Endothelial cell of umbilical vein (primary cell): ENCODE measurements around the gene TMEM270. TPM values are rescaled to one million over a fixed set of nuclear protein-coding genes. Genes with fewer than 3 reads are reported as not detected.

Source experiments
- BruUV-seq: library from RNA; stranded (reverse); fragments of 400-500 nt; replicated peaks from 2 replicates; lab custom pipeline; 2021; lab: Mats Ljungman, UMichigan
- CTCF ChIA-PET: fragments of 300-600, 350-600 bp; sonication (Branson Sonifier 250); formaldehyde crosslinking; loops from one replicate; lab custom pipeline; 2021; ENCODE audit warnings: antibody characterized with exemption, inconsistent platforms; lab: Charles Lee
- POLR2A ChIA-PET: fragments of 300-600, 350-600 bp; sonication (Branson Sonifier 250); formaldehyde crosslinking; loops from one replicate; lab custom pipeline; 2021; ENCODE audit warnings: antibody characterized with exemption, inconsistent platforms; lab: Charles Lee
- DNase-seq: peaks from one replicate; pipeline ENCODE4 v3.0.0-alpha.2; 2011; ENCODE audit warnings: low read depth, low spot score
- FAIRE-seq: peaks from 2 replicates; lab custom pipeline; 2011; peaks lifted over from hg19 to GRCh38; lab: Jason Lieb, UNC
- H2AFZ ChIP-seq: 2 replicates; pipeline ENCODE4 v1.6.0; 2012; ENCODE audit warnings: low read depth, low read length, control low read depth, inconsistent platforms
- H3K27ac ChIP-seq: 2 replicates; pipeline ENCODE4 v1.5.1; 2011; ENCODE audit warnings: low read depth, mild to moderate bottlenecking, control low read depth, low read length, moderate library complexity; ENCODE audit not compliant: insufficient read depth
- H3K27me3 ChIP-seq, 2 experiments: 2 replicates each; pipeline versions ENCODE4 v1.6.0 to v1.6.1; 2011; ENCODE audit warnings: low read length in 2 of 2, mixed read lengths in 1 of 2; ENCODE audit not compliant: control insufficient read depth in 2 of 2, insufficient read depth in 2 of 2
- H3K36me3 ChIP-seq, 2 experiments: 2 replicates in 1 of 2; 3 replicates in 1 of 2; pipeline ENCODE4 v1.5.1; 2011; ENCODE audit warnings: low read length in 2 of 2, mild to moderate bottlenecking in 1 of 2, moderate library complexity in 1 of 2; ENCODE audit not compliant: control insufficient read depth in 2 of 2, insufficient read depth in 2 of 2; ENCODE audit errors: extremely low read depth in 1 of 2
- H3K4me1 ChIP-seq: 3 replicates; pipeline ENCODE4 v1.5.1; 2011; ENCODE audit warnings: mild to moderate bottlenecking, low read length; ENCODE audit not compliant: control insufficient read depth, insufficient read depth; ENCODE audit errors: extremely low read depth
- H3K4me2 ChIP-seq: 2 replicates; pipeline ENCODE4 v1.6.1; 2011; ENCODE audit warnings: low read length, control low read depth, mixed read lengths; ENCODE audit not compliant: insufficient read depth
- H3K4me3 ChIP-seq, 3 experiments: fragments of 200-600 bp in 1 of 3; sonication (generic), shearing (Covaris generic) in 1 of 3; replicated peaks in 1 of 3; 2 replicates each; pipeline ENCODE4 v1.5.1; 2011 to 2016; ENCODE audit warnings: control low read depth in 3 of 3, low read length in 3 of 3, mild to moderate bottlenecking in 2 of 3, inconsistent platforms in 1 of 3, low read depth in 1 of 3, moderate library complexity in 1 of 3; ENCODE audit not compliant: insufficient read depth in 1 of 3
- H3K79me2 ChIP-seq: 2 replicates; pipeline ENCODE4 v1.6.0; 2012; ENCODE audit warnings: low read length, inconsistent platforms; ENCODE audit not compliant: control insufficient read depth, insufficient read depth
- H3K9ac ChIP-seq: replicated peaks from 2 replicates; pipeline ENCODE3; 2011; ENCODE audit warnings: low read length, control low read depth; ENCODE audit not compliant: insufficient read depth; ENCODE audit errors: extremely low read depth
- H3K9me1 ChIP-seq: replicated peaks from 3 replicates; pipeline ENCODE4 v1.6.0; 2011; ENCODE audit warnings: mild to moderate bottlenecking, low read length; ENCODE audit not compliant: control insufficient read depth, insufficient read depth; ENCODE audit errors: extremely low read depth
- H3K9me3 ChIP-seq: replicated peaks from 2 replicates; pipeline ENCODE4 v1.5.1; 2012; ENCODE audit warnings: low read length, inconsistent platforms; ENCODE audit not compliant: control insufficient read depth, insufficient read depth
- H4K20me1 ChIP-seq: replicated peaks from 2 replicates; pipeline ENCODE3; 2011; ENCODE audit warnings: mild to moderate bottlenecking, low read length; ENCODE audit not compliant: control insufficient read depth, insufficient read depth; ENCODE audit errors: extremely low read depth
- EZH2 ChIP-seq: IDR thresholded peaks from 2 replicates; pipeline ENCODE4 v1.6.1; 2012; ENCODE audit warnings: borderline replicate concordance, low read depth, mild to moderate bottlenecking, moderate library complexity, low read length, inconsistent platforms; ENCODE audit not compliant: severe bottlenecking
- FOS ChIP-seq: IDR thresholded peaks from 2 replicates; pipeline ENCODE4 v1.6.1; 2011; ENCODE audit warnings: mild to moderate bottlenecking, low read length, moderate library complexity, borderline replicate concordance; ENCODE audit not compliant: insufficient read depth
- GATA2 ChIP-seq: IDR thresholded peaks from 2 replicates; pipeline ENCODE4 v1.7.0; 2011; ENCODE audit warnings: low read depth, mild to moderate bottlenecking, moderate library complexity, mixed read lengths, low read length; ENCODE audit not compliant: insufficient read length, insufficient read depth
- JUN ChIP-seq: IDR thresholded peaks from 2 replicates; pipeline ENCODE4 v1.6.1; 2011; ENCODE audit warnings: borderline replicate concordance, low read depth; ENCODE audit not compliant: insufficient read length, insufficient read depth
- MAX ChIP-seq: IDR thresholded peaks from 2 replicates; pipeline ENCODE4 v1.6.1; 2011; ENCODE audit not compliant: insufficient read depth, insufficient read length
- MYC ChIP-seq: IDR thresholded peaks from one replicate; pipeline ENCODE4 v1.6.1; 2011; ENCODE audit warnings: mild to moderate bottlenecking, low read depth, low read length
- POLR2A ChIP-seq: IDR thresholded peaks from 2 replicates; pipeline ENCODE4 v1.6.1; 2012; ENCODE audit warnings: low read depth, mild to moderate bottlenecking, control low read depth, low read length
- POLR2AphosphoS5 ChIP-seq: IDR thresholded peaks from 2 replicates; pipeline ENCODE4 v1.6.1; 2012; ENCODE audit warnings: low read depth, mild to moderate bottlenecking, control low read depth, low read length, moderate library complexity; ENCODE audit not compliant: insufficient read depth
- dilution Hi-C: fragments of 300-500 bp; cut with MboI; formaldehyde crosslinking; loops from one replicate; pipeline ENCODE4 v1.15.0; 2019; ENCODE audit warnings: low sequenced_read_pairs; ENCODE audit not compliant: extremely low pct_ligation_motif_present
- intact Hi-C: fragments of 100-400 bp; cut with micrococcal nuclease; formaldehyde crosslinking; loops from one replicate; pipeline ENCODE4 v1.10.0; 2022
- polyA plus RNA-seq, 4 experiments: library from polyadenylated mRNA; depleted of rRNA in 3 of 4; stranded (reverse) in 3 of 4; unstranded in 1 of 4; fragments of >200 nt; gene quantifications; 2 replicates each; pipeline versions ENCODE4 v1.2.1 to v1.2.3, GENCODE V29; 2011 to 2012; ENCODE audit warnings: missing spikeins in 1 of 4
- total RNA-seq: library from RNA; stranded (reverse); gene quantifications from 2 replicates; pipeline ENCODE4 v1.2.3, GENCODE V29; 2021
- TF ChIP-seq, protein P1 (sequence below), 2 donors: IDR thresholded peaks; 1 replicate in 1 of 2; 2 replicates in 1 of 2; pipeline ENCODE4 v1.5.1; 2011; ENCODE audit warnings: low read length in 2 of 2, mild to moderate bottlenecking in 2 of 2, moderate library complexity in 2 of 2, control low read depth in 1 of 2, inconsistent platforms in 1 of 2, low read depth in 1 of 2; ENCODE audit not compliant: insufficient read depth in 1 of 2; ENCODE audit errors: extremely low read depth in 1 of 2

Gene TMEM270
- total and polyA plus RNA-seq, 2 donors (not counting 3 experiments of a cell fraction or from before 2014, with no cell fraction given), result not detected

DNA sequence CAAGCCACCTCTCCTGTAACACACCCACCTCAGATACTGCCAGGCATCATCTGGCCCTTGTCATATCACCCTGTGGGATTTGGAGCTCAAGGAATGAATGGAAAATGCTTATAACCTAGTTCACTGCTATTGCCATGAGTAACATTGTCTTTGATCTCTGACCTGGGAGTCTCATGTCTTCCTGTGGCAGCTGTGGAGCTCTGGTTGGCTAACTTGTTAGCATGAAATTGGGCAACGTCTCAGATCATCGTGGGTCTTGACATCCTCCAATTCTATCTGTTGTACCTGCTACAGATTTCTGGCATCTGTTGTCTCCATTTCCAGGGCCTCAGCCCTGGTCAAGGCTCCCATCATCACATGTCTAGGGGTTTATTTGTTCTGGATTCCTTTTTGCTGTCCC, 2.2 kb upstream of the TMEM270 start:
- Histone ChIP-seq H3K27me3 (no peaks in the 10 kb centered on the region), H3K4me2 (no peak overlapping the region), H3K4me1 (peaks cover 2% of the 10 kb centered on the region), H3K36me3 (no peaks in the 10 kb centered on the region), H3K4me3 (no peak overlapping the region), H4K20me1 (no peaks in the 10 kb centered on the region), H3K27ac (no peak overlapping the region), H2AFZ (no peak overlapping the region), H3K9ac (no peak overlapping the region), H3K9me3 (no peaks in the 10 kb centered on the region), H3K79me2 (no peaks in the 10 kb centered on the region), H3K9me1 (no peaks in the 10 kb centered on the region)
- dilution Hi-C loops (no loop called here), intact Hi-C loops (no loop called here)
- ChIA-PET POLR2A (interaction anchor here (0.7 kb wide), 1 partner anchor 298 kb away, joined by 3 read pairs; no protein-coding TSS in a partner anchor), CTCF (interaction anchor here (1.4 kb wide), 1 partner anchor 47 kb away, joined by 4 read pairs; no protein-coding TSS in a partner anchor)
- no peak for TF ChIP-seq MAX
- no peak for TF ChIP-seq MYC
- no peak for TF ChIP-seq POLR2AphosphoS5
- TF ChIP-seq, protein P1, sequence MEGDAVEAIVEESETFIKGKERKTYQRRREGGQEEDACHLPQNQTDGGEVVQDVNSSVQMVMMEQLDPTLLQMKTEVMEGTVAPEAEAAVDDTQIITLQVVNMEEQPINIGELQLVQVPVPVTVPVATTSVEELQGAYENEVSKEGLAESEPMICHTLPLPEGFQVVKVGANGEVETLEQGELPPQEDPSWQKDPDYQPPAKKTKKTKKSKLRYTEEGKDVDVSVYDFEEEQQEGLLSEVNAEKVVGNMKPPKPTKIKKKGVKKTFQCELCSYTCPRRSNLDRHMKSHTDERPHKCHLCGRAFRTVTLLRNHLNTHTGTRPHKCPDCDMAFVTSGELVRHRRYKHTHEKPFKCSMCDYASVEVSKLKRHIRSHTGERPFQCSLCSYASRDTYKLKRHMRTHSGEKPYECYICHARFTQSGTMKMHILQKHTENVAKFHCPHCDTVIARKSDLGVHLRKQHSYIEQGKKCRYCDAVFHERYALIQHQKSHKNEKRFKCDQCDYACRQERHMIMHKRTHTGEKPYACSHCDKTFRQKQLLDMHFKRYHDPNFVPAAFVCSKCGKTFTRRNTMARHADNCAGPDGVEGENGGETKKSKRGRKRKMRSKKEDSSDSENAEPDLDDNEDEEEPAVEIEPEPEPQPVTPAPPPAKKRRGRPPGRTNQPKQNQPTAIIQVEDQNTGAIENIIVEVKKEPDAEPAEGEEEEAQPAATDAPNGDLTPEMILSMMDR (IDR thresholded peaks at IDR 0.05; ENCODE audit: extremely low read depth in 1 of 2, insufficient read depth in 1 of 2, low read depth in 1 of 2, low read length in 2 of 2), result no peak
- TF ChIP-seq GATA2, result no peak
- no peak for TF ChIP-seq EZH2
- TF ChIP-seq POLR2A, result no peak
- TF ChIP-seq FOS, result no peak
- TF ChIP-seq JUN, result no peak
- no peak for FAIRE-seq
- BruUV-seq, result no TSS peak
- DNase-seq, result no peak
